NCI-H187 (cell line): ENCODE measurements around the gene KLHL30.

Experiments used
- DNase-seq, 2 experiments: peaks; one replicate each; lab custom pipeline; 2025; lab: John Stamatoyannopoulos, UW

Gene KLHL30

DNA sequence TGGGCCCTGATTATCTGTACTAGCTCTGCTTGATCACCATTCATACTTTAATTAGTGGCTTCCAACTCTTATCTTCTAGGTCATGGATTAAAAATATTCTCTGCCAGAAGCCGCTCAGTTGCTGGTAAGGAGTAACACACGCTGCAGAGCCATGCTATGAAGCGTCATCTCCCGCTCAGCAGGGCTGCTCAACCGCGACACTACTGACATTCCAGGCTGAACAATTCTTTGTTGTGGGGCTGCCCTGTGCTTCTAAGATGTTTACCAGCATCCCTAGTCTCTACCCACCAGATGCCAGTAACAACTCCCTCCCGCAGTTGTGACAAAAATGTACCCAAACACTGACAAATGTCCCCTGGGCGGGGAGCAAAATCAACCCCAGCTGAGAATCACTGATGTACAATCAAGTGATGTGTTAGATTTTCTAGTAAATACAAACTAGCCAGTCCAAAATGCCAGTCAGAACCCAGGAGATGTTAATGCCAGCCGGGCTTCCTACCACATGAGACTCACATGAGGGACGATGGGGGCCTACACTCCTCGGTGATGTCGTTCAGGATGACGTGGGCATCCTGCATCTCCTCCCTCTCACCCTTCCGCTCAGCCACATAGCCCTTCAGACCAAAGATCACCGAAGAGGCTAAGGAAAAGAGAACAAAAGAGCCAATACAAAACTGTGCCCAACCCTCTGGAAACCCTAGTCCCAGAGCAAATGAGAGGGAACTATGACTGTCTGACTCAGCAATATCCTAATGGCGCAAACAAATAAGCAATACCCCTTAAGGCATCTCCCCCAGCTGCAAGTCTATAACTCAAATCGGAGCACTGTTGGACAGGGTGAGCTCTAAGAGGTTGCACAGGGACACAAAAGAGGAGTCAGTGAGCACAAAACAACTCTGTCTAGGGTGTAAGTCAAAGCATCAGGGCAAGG is 49.4 kb downstream of the KLHL30 start:
- DNase-seq = no peak

DNA sequence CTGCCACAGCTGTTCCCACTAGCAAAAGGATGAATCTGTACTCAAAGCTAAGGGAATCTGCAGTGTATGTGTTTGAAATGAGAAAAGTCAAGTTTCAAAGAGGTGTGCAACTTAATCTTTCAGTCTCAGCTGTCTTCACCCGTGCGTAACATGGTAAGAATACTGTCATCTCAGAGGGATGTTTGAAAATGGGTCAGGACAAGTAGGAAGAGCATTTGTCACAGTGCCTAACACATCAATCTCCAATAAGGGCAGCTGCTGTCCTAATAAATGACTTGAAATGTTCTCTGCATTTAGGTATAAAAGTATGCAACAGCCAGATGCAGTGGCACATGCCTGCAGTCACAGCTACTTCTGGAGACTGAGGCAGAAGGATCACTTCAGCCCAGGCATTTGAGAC is 52.0 kb downstream of the KLHL30 start:
- DNase-seq = no peak
